GM23338 (cell line): ENCODE data around the gene CHST4. TPM values are rescaled to one million over a fixed set of nuclear protein-coding genes. Genes with fewer than 3 reads are reported as not detected.

Experiments used
- ATAC-seq: fragments of 200-7000 bp; cut with Tn5 transposase; 3 replicates; pipeline ENCODE4 v1.9.1; 2020
- DNase-seq: peaks from one replicate; pipeline ENCODE4 v3.0.0-alpha.2; 2015; ENCODE audit warnings: low spot score
- H2AFZ ChIP-seq: fragments of 200-600 bp; sonication (generic); 2 replicates; pipeline ENCODE4 v1.8.0; 2016; ENCODE audit warnings: antibody characterized with exemption, mild to moderate bottlenecking, moderate library complexity
- H3F3A ChIP-seq: fragments of 200-600 bp; sonication (generic); replicated peaks from 2 replicates; pipeline ENCODE4 v1.8.0; 2017; ENCODE audit warnings: antibody characterized with exemption, mixed run types, low read depth
- H3K27ac ChIP-seq: fragments of 200-600 bp; sonication (generic); 2 replicates; pipeline ENCODE4 v1.6.1; 2016; ENCODE audit warnings: low read depth
- H3K27me3 ChIP-seq: fragments of 200-600 bp; sonication (generic); 2 replicates; pipeline ENCODE4 v1.8.0; 2016; ENCODE audit warnings: mild to moderate bottlenecking, mixed run types, moderate library complexity; ENCODE audit not compliant: insufficient read depth
- H3K36me3 ChIP-seq: fragments of 200-600 bp; sonication (generic); 2 replicates; pipeline ENCODE4 v1.8.0; 2016; ENCODE audit warnings: mild to moderate bottlenecking; ENCODE audit not compliant: insufficient read depth
- H3K4me1 ChIP-seq: fragments of 200-600 bp; sonication (generic); 2 replicates; pipeline ENCODE4 v1.8.0; 2016; ENCODE audit warnings: mild to moderate bottlenecking, moderate library complexity; ENCODE audit not compliant: insufficient read depth
- H3K4me2 ChIP-seq: fragments of 200-600 bp; sonication (generic); 2 replicates; pipeline ENCODE4 v1.7.1; 2017; ENCODE audit warnings: mixed run types
- H3K4me3 ChIP-seq: fragments of 200-600 bp; sonication (generic); 2 replicates; pipeline ENCODE4 v1.6.1; 2016; ENCODE audit warnings: mixed run types
- H3K79me2 ChIP-seq: fragments of 200-600 bp; sonication (generic); replicated peaks from 2 replicates; pipeline ENCODE4 v1.8.0; 2017; ENCODE audit warnings: mild to moderate bottlenecking; ENCODE audit not compliant: insufficient read depth
- H3K9me2 ChIP-seq: fragments of 200-600 bp; sonication (generic); 2 replicates; pipeline ENCODE4 v1.8.0; 2017; ENCODE audit not compliant: insufficient read depth
- H4K20me1 ChIP-seq: fragments of 200-600 bp; sonication (generic); replicated peaks from 2 replicates; pipeline ENCODE4 v1.8.0; 2017; ENCODE audit warnings: mild to moderate bottlenecking; ENCODE audit not compliant: insufficient read depth
- H3K27ac Mint-ChIP-seq: 2 replicates; pipeline ENCODE4 v1.8.0; 2020; ENCODE audit warnings: inconsistent platforms, mild to moderate bottlenecking, moderate library complexity, mixed read lengths
- H3K27me3 Mint-ChIP-seq: 3 replicates; pipeline ENCODE4 v1.8.0; 2022; ENCODE audit warnings: low read depth, mild to moderate bottlenecking, moderate library complexity, mixed read lengths, inconsistent platforms; ENCODE audit not compliant: insufficient read depth, poor library complexity
- H3K36me3 Mint-ChIP-seq: 3 replicates; pipeline ENCODE4 v1.8.0; 2021; ENCODE audit warnings: low read depth, mild to moderate bottlenecking, inconsistent platforms, moderate library complexity, mixed read lengths
- H3K4me1 Mint-ChIP-seq: 3 replicates; pipeline ENCODE4 v1.8.0; 2020; ENCODE audit warnings: mild to moderate bottlenecking, inconsistent platforms, mixed read lengths
- H3K4me3 Mint-ChIP-seq: 3 replicates; pipeline ENCODE4 v1.8.0; 2021; ENCODE audit warnings: moderate library complexity, mild to moderate bottlenecking, inconsistent platforms, mixed read lengths
- H3K9me3 Mint-ChIP-seq: 3 replicates; pipeline ENCODE4 v1.8.0; 2020; ENCODE audit warnings: moderate library complexity, mild to moderate bottlenecking, inconsistent platforms, mixed read lengths
- polyA plus RNA-seq: library from polyadenylated mRNA; unstranded; fragments of >200 nt; fragmentation: Nextera tagmentation; extraction: Ambion mirVana; gene quantifications from 2 replicates; pipeline ENCODE4 v1.2.1, GENCODE V29; 2016
- total RNA-seq: library from RNA; depleted of rRNA; stranded (reverse); fragments of >200 nt; shearing (Covaris generic); gene quantifications from 2 replicates; pipeline ENCODE4 v1.2.3, GENCODE V29; 2014
- TF ChIP-seq, protein P1 (sequence below), 2 experiments: fragments of 200-600 bp in 1 of 2; sonication (generic) in 1 of 2; conservative IDR thresholded peaks; 2 replicates each; pipeline versions ENCODE4 v1.5.1 to v1.6.1; 2016 to 2017; ENCODE audit warnings: antibody characterized with exemption in 2 of 2, low read depth in 2 of 2, mild to moderate bottlenecking in 2 of 2, moderate library complexity in 1 of 2
- TF ChIP-seq, protein P2 (sequence below): fragments of 250-450 bp; sonication (Bioruptor Pico); IDR thresholded peaks from 2 replicates; pipeline ENCODE4 v1.5.0; 2020; ENCODE audit warnings: mild to moderate bottlenecking, moderate library complexity

Gene CHST4
- total and polyA plus RNA-seq, 2 experiments from 2014 or later: 5.5 to 17.8 TPM

GRCh38 chr16:71552698-71553503 is 26.7 kb downstream of the CHST4 start:
- no peaks in the 10 kb centered on the region for H3K36me3 Mint-ChIP-seq
- no peaks in the 10 kb centered on the region for H3K27me3 ChIP-seq
- H3K27ac Mint-ChIP-seq: no peak overlapping the region
- no peaks in the 10 kb centered on the region for H3K79me2 ChIP-seq
- H4K20me1 ChIP-seq: no peaks in the 10 kb centered on the region
- H3F3A ChIP-seq: no peaks in the 10 kb centered on the region
- H3K4me1 ChIP-seq: no peaks in the 10 kb centered on the region
- DNase-seq (peak; percentile 47), ATAC-seq (peak; percentile 58)
- H3K4me1 Mint-ChIP-seq: no peaks in the 10 kb centered on the region
- TF ChIP-seq, protein P1, sequence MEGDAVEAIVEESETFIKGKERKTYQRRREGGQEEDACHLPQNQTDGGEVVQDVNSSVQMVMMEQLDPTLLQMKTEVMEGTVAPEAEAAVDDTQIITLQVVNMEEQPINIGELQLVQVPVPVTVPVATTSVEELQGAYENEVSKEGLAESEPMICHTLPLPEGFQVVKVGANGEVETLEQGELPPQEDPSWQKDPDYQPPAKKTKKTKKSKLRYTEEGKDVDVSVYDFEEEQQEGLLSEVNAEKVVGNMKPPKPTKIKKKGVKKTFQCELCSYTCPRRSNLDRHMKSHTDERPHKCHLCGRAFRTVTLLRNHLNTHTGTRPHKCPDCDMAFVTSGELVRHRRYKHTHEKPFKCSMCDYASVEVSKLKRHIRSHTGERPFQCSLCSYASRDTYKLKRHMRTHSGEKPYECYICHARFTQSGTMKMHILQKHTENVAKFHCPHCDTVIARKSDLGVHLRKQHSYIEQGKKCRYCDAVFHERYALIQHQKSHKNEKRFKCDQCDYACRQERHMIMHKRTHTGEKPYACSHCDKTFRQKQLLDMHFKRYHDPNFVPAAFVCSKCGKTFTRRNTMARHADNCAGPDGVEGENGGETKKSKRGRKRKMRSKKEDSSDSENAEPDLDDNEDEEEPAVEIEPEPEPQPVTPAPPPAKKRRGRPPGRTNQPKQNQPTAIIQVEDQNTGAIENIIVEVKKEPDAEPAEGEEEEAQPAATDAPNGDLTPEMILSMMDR (conservative IDR thresholded peaks at IDR 0.05; ENCODE audit: low read depth in 2 of 2): peak; percentile 58 to 75
- TF ChIP-seq, protein P2, sequence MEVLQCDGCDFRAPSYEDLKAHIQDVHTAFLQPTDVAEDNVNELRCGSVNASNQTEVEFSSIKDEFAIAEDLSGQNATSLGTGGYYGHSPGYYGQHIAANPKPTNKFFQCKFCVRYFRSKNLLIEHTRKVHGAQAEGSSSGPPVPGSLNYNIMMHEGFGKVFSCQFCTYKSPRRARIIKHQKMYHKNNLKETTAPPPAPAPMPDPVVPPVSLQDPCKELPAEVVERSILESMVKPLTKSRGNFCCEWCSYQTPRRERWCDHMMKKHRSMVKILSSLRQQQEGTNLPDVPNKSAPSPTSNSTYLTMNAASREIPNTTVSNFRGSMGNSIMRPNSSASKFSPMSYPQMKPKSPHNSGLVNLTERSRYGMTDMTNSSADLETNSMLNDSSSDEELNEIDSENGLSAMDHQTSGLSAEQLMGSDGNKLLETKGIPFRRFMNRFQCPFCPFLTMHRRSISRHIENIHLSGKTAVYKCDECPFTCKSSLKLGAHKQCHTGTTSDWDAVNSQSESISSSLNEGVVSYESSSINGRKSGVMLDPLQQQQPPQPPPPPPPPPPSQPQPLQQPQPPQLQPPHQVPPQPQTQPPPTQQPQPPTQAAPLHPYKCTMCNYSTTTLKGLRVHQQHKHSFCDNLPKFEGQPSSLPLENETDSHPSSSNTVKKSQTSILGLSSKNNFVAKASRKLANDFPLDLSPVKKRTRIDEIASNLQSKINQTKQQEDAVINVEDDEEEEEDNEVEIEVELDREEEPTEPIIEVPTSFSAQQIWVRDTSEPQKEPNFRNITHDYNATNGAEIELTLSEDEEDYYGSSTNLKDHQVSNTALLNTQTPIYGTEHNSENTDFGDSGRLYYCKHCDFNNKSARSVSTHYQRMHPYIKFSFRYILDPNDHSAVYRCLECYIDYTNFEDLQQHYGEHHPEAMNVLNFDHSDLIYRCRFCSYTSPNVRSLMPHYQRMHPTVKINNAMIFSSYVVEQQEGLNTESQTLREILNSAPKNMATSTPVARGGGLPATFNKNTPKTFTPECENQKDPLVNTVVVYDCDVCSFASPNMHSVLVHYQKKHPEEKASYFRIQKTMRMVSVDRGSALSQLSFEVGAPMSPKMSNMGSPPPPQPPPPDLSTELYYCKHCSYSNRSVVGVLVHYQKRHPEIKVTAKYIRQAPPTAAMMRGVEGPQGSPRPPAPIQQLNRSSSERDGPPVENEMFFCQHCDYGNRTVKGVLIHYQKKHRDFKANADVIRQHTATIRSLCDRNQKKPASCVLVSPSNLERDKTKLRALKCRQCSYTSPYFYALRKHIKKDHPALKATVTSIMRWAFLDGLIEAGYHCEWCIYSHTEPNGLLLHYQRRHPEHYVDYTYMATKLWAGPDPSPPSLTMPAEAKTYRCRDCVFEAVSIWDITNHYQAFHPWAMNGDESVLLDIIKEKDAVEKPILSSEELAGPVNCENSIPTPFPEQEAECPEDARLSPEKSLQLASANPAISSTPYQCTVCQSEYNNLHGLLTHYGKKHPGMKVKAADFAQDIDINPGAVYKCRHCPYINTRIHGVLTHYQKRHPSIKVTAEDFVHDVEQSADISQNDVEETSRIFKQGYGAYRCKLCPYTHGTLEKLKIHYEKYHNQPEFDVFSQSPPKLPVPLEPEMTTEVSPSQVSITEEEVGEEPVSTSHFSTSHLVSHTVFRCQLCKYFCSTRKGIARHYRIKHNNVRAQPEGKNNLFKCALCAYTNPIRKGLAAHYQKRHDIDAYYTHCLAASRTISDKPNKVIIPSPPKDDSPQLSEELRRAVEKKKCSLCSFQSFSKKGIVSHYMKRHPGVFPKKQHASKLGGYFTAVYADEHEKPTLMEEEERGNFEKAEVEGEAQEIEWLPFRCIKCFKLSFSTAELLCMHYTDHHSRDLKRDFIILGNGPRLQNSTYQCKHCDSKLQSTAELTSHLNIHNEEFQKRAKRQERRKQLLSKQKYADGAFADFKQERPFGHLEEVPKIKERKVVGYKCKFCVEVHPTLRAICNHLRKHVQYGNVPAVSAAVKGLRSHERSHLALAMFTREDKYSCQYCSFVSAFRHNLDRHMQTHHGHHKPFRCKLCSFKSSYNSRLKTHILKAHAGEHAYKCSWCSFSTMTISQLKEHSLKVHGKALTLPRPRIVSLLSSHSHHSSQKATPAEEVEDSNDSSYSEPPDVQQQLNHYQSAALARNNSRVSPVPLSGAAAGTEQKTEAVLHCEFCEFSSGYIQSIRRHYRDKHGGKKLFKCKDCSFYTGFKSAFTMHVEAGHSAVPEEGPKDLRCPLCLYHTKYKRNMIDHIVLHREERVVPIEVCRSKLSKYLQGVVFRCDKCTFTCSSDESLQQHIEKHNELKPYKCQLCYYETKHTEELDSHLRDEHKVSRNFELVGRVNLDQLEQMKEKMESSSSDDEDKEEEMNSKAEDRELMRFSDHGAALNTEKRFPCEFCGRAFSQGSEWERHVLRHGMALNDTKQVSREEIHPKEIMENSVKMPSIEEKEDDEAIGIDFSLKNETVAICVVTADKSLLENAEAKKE (CRISPR knock-in tag): no peak
- H3K4me3 ChIP-seq: no peak overlapping the region
- H3K4me3 Mint-ChIP-seq: no peak overlapping the region
- H2AFZ ChIP-seq: no peak overlapping the region
- H3K36me3 ChIP-seq: no peaks in the 10 kb centered on the region
- no peak overlapping the region for H3K27ac ChIP-seq
- H3K4me2 ChIP-seq: no peak overlapping the region
- H3K9me2 ChIP-seq: no peaks in the 10 kb centered on the region
- H3K9me3 Mint-ChIP-seq: no peaks in the 10 kb centered on the region; the same call in 2 of the 3 replicates
- peaks cover 2% of the 10 kb centered on the region for H3K27me3 Mint-ChIP-seq
